ENCODE data around the gene TRPC4AP.

Gene TRPC4AP

GRCh38 chr20:35013421-35014411, 78.9 kb downstream of the TRPC4AP start:
- no peak for DNase-seq

- no peak for DNase-seq
Observed at GRCh38 chr20:35012227-35013069, 80.2 kb downstream of the TRPC4AP start.

- DNase-seq, result no peak
Observed at GRCh38 chr20:35011589-35012226, 80.9 kb downstream of the TRPC4AP start.

GRCh38 chr20:35010405-35011192, 82.0 kb downstream of the TRPC4AP start:
- no peak for DNase-seq

- DNase-seq, result no peak
Observed at GRCh38 chr20:35009665-35010328, 82.8 kb downstream of the TRPC4AP start.

- no peak for DNase-seq
Observed at GRCh38 chr20:35008411-35009342, 83.9 kb downstream of the TRPC4AP start.

GRCh38 chr20:35007891-35008290, 84.7 kb downstream of the TRPC4AP start:
- no peak for DNase-seq

GRCh38 chr20:35007413-35007812, 85.2 kb downstream of the TRPC4AP start:
- no peak for DNase-seq

- DNase-seq, result no peak
Observed at GRCh38 chr20:35006531-35006971, 86.1 kb downstream of the TRPC4AP start.

- DNase-seq, result no peak
Observed at GRCh38 chr20:35006009-35006408, 86.6 kb downstream of the TRPC4AP start.

GRCh38 chr20:35005463-35005961, 87.1 kb downstream of the TRPC4AP start:
- no peak for DNase-seq

GRCh38 chr20:35004749-35005462, 87.7 kb downstream of the TRPC4AP start:
- no peak for DNase-seq

GRCh38 chr20:35004051-35004725, 88.4 kb downstream of the TRPC4AP start:
- DNase-seq, result no peak

GRCh38 chr20:35003211-35004031, 89.2 kb downstream of the TRPC4AP start:
- no peak for DNase-seq

- no peak for DNase-seq
Observed at GRCh38 chr20:35002426-35003210, 90.0 kb downstream of the TRPC4AP start.

GRCh38 chr20:35001596-35002362, 90.8 kb downstream of the TRPC4AP start:
- DNase-seq, result no peak

Measured in fibroblast of skin of right biceps (primary cell).